Stomach (tissue), 9 donors: Measurements from ENCODE around the gene ERG28. TPM values are rescaled to one million over a fixed set of nuclear protein-coding genes. Genes with fewer than 3 reads are reported as not detected.
"Not testable (repeated sequence)": the region's sequence is repeated elsewhere in the genome, so short reads cannot be mapped to it uniquely, and the experiment has no call there.

Source experiments
- DNase-seq, 2 donors: peaks; one replicate each; pipeline versions ENCODE4 v3.0.0 to v3.0.0-alpha.2; 2013 to 2019
- H3K27ac ChIP-seq, 5 donors: fragments of 200-600 bp in 4 of 5; sonication (generic) in 4 of 5; one replicate each; pipeline ENCODE4 v1.5.1; 2013 to 2019; ENCODE audit warnings: mild to moderate bottlenecking in 1 of 5, moderate library complexity in 1 of 5
- H3K27me3 ChIP-seq, 3 donors: fragments of 200-600 bp; sonication (generic); one replicate each; pipeline ENCODE4 v1.5.1; 2017 to 2019; ENCODE audit warnings: mixed run types in 1 of 3
- H3K36me3 ChIP-seq, 4 donors: fragments of 200-600 bp; sonication (generic); 1 replicate in 3 of 4; 2 replicates in 1 of 4; pipeline ENCODE4 v1.5.1; 2016 to 2019
- H3K4me1 ChIP-seq, 4 donors: fragments of 200-600 bp; sonication (generic); one replicate each; pipeline ENCODE4 v1.5.1; 2016 to 2019
- H3K4me3 ChIP-seq, 4 donors: fragments of 200-600 bp; sonication (generic) in 3 of 4; one replicate each; pipeline ENCODE4 v1.5.1; 2016 to 2019; ENCODE audit warnings: mild to moderate bottlenecking in 1 of 4
- H3K9me3 ChIP-seq, 4 donors: fragments of 200-600 bp; sonication (generic); one replicate each; pipeline ENCODE4 v1.5.1; 2016 to 2019
- CTCF ChIP-seq, 7 experiments: fragments of 450-650 bp in 4 of 7; fragments of 200-600 bp in 3 of 7; sonication (generic) in 3 of 7; IDR thresholded peaks; one replicate each; pipeline ENCODE4 v1.5.1; 2016 to 2019; ENCODE audit warnings: antibody characterized with exemption in 7 of 7, control low read depth in 2 of 7, mild to moderate bottlenecking in 1 of 7
- EP300 ChIP-seq: sonication (generic); formaldehyde crosslinking; IDR thresholded peaks from one replicate; pipeline ENCODE4 v1.6.1; 2017; ENCODE audit warnings: antibody characterized with exemption
- POLR2A ChIP-seq, 4 donors: fragments of 450-650 bp; IDR thresholded peaks; one replicate each; pipeline ENCODE4 v1.6.1; 2016; ENCODE audit warnings: antibody characterized with exemption in 4 of 4, control low read depth in 2 of 4, mild to moderate bottlenecking in 1 of 4, moderate library complexity in 1 of 4
- POLR2AphosphoS5 ChIP-seq, 3 donors: sonication (generic); formaldehyde crosslinking; IDR thresholded peaks; one replicate each; pipeline ENCODE4 v1.6.1; 2016; ENCODE audit warnings: antibody characterized with exemption in 3 of 3
- WGBS, 5 donors: extraction: QIAGEN DNeasy Blood & Tissue Kit in 3 of 5; methylation state at CpG; one replicate each; pipeline versions ENCODE4 v1.1.5 to v1.1.7; 2013 to 2018; 5-methylcytosine and 5-hydroxymethylcytosine counted together
- intact Hi-C: fragments of 100-400 bp; cut with DNase I; formaldehyde crosslinking; loops from one replicate; pipeline ENCODE4 v1.15.1; 2023; ENCODE audit warnings: low total_unique reads
- polyA plus RNA-seq, 3 donors: library from polyadenylated mRNA; stranded (reverse); fragments of 200-250 nt; gene quantifications; one replicate each; pipeline ENCODE4 v1.2.3, GENCODE V29; 2013
- total RNA-seq, 5 donors: library from RNA; depleted of rRNA; stranded (reverse); fragments of >200 nt; gene quantifications; one replicate each; pipeline versions ENCODE4 v1.1.0 to v1.2.3, GENCODE V29; 2014 to 2016
- donor health status: healthy with polysubstance abuse.
- donor health status: Bipolar disorder and iron deficiency.
- donor health status: healthy.

The ERG28 gene
- total and polyA plus RNA-seq, 8 donors = 3.3 to 24.3 (median 10.3) TPM; not detected in 2

GRCh38 chr14:75699331-75699730, 38.7 kb upstream of the ERG28 start:
- Histone ChIP-seq H3K4me1 (peaks cover 0 to 12% (median 5%) of the 10 kb centered on the region in 4 donors), H3K36me3 (peaks cover 11 to 69% (median 58%) of the 10 kb centered on the region in 4 donors), H3K9me3 (peaks cover 0 to 10% (median 5%) of the 10 kb centered on the region in 4 donors), H3K27me3 (no peaks in the 10 kb centered on the region), H3K4me3 (no peak overlapping the region), H3K27ac (no peak overlapping the region)
- TF ChIP-seq POLR2AphosphoS5 (IDR thresholded peaks at IDR 0.05) (no peak), CTCF (IDR thresholded peaks at IDR 0.05) (no peak), EP300 (no peak), POLR2A (IDR thresholded peaks at IDR 0.05) (no peak)
- intact Hi-C loops = no loop called here
- DNase-seq = no peak
- 94 to 97% (median 96%) methylated on average over 3 of the region's 3 CpGs for WGBS, 5 donors

DNA sequence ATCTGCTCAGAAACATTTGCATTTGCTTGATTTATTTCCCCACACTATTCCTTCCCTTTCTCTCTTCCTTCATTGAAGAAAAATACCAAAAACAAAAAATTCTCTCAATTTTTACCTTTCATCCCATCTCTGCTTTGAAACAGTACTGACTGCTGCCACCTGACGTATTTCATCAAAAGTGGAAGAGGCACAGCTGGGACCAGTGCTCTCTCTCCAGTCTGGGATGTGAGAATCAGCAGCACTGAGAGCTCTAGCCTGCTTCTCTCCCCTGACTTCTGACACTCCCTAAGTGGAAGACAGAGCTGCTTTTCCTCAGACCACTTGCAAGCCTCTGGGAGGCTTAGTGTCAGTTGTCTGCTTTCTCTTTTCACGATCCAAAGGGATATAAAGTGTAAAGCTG, 37.2 kb upstream of the ERG28 start:
- 94 to 97% (median 96%) methylated on average over 2 of the region's 2 CpGs for WGBS, 5 donors
- Histone ChIP-seq H3K4me3 (no peak overlapping the region), H3K36me3 (peaks cover 18 to 76% (median 68%) of the 10 kb centered on the region in 4 donors), H3K4me1 (peaks cover 0 to 10% (median 4%) of the 10 kb centered on the region in 4 donors), H3K27me3 (no peaks in the 10 kb centered on the region), H3K9me3 (peaks cover 0 to 10% (median 5%) of the 10 kb centered on the region in 4 donors), H3K27ac (no peak overlapping the region)
- TF ChIP-seq POLR2A (IDR thresholded peaks at IDR 0.05) = no peak
- TF ChIP-seq EP300 = no peak
- TF ChIP-seq CTCF (IDR thresholded peaks at IDR 0.05) = no peak
- no peak for TF ChIP-seq POLR2AphosphoS5 (IDR thresholded peaks at IDR 0.05)
- intact Hi-C loops = no loop called here
- no peak for DNase-seq

- Histone ChIP-seq H3K36me3 (peaks cover 18 to 77% (median 71%) of the 10 kb centered on the region in 4 donors), H3K27me3 (no peaks in the 10 kb centered on the region), H3K4me1 (peaks cover 0 to 5% (median 1%) of the 10 kb centered on the region in 4 donors), H3K4me3 (no peak overlapping the region), H3K27ac (no peak overlapping the region), H3K9me3 (peaks cover 0 to 10% (median 5%) of the 10 kb centered on the region in 4 donors)
- 89 to 100% (median 96%) methylated on average over 1 of the region's 1 CpG for WGBS, 5 donors
- DNase-seq = no peak
- intact Hi-C loops = no loop called here
- TF ChIP-seq CTCF (IDR thresholded peaks at IDR 0.05) = no peak
- TF ChIP-seq POLR2A (IDR thresholded peaks at IDR 0.05) = no peak
- TF ChIP-seq EP300 = no peak
- TF ChIP-seq POLR2AphosphoS5 (IDR thresholded peaks at IDR 0.05) = no peak
Observed at GRCh38 chr14:75697386-75697785, 36.7 kb upstream of the ERG28 start.

GRCh38 chr14:75695025-75695424, 34.3 kb upstream of the ERG28 start:
- H3K4me1 ChIP-seq, intact Hi-C loops, DNase-seq, H3K27me3 ChIP-seq, H3K4me3 ChIP-seq, H3K27ac ChIP-seq: not testable (repeated sequence)
- Histone ChIP-seq H3K9me3 (peaks cover 0 to 10% (median 5%) of the 10 kb centered on the region in 4 donors), H3K36me3 (peaks cover 26 to 85% (median 77%) of the 10 kb centered on the region in 4 donors)
- 96 to 99% (median 96%) methylated on average over 6 of the region's 6 CpGs for WGBS, 5 donors

- intact Hi-C loops = no loop called here
- 43 to 76% (median 62%) methylated on average over 7 of the region's 7 CpGs for WGBS, 5 donors
- peak overlapping the region in 1 of 5 donors; percentile 33 for H3K27ac ChIP-seq
- peaks cover 0 to 3% (median 2%) of the 10 kb centered on the region in 4 donors for H3K9me3 ChIP-seq
- H3K36me3 ChIP-seq = peaks cover 22 to 49% (median 46%) of the 10 kb centered on the region in 4 donors
- no peaks in the 10 kb centered on the region for H3K27me3 ChIP-seq
- peaks cover 0 to 6% (median 0%) of the 10 kb centered on the region in 4 donors for H3K4me1 ChIP-seq
- peak in 1 of 2 donors; percentile 28 for DNase-seq
- no peak overlapping the region for H3K4me3 ChIP-seq
- TF ChIP-seq CTCF (IDR thresholded peaks at IDR 0.05) (no peak), POLR2A (IDR thresholded peaks at IDR 0.05) (no peak), POLR2AphosphoS5 (IDR thresholded peaks at IDR 0.05) (no peak), EP300 (no peak)
Observed at GRCh38 chr14:75690010-75690409, 29.3 kb upstream of the ERG28 start.
